ENCODE data around the gene VWA3B.
"Not testable (repeated sequence)": the region's sequence is repeated elsewhere in the genome, so short reads cannot be mapped to it uniquely, and the experiment has no call there.

The VWA3B gene

DNA sequence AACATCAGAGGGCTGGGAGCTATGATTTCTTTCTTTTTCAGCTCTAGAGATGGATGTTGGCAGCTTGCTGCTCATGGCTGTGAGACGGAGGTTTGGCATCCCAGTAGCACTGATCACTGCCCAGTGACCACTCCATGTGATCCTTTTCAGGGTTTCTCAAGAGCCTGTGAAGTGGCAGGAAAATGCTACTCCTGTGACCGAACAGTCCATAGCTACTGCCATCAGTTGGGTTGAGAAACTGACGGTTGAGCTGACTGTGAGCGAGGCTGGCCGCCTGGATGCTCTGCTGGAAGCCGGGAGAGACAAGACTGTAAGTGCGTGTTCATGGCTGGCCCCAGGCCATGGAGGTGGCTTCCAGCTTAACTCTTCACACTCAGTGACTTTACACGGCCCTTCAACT is 34.2 kb downstream of the VWA3B start:
- Histone ChIP-seq H3K36me3 (ENCODE audit: insufficient read depth, low read depth, low read length) (no peaks in the 10 kb centered on the region), H3K4me3 (ENCODE audit: low read length) (no peak overlapping the region), H3K9me3 (ENCODE audit: insufficient read depth, low read depth, low read length) (no peaks in the 10 kb centered on the region; the same call in 1 of the 2 replicates), H3K9ac (ENCODE audit: low read depth, low read length) (no peak overlapping the region), H3K27ac (ENCODE audit: low read length) (no peak overlapping the region), H3K4me1 (ENCODE audit: insufficient read depth, low read length) (no peaks in the 10 kb centered on the region), H3K27me3 (ENCODE audit: insufficient read depth, low read length) (peaks cover 18% of the 10 kb centered on the region; the same call in 1 of the 2 replicates)

DNA sequence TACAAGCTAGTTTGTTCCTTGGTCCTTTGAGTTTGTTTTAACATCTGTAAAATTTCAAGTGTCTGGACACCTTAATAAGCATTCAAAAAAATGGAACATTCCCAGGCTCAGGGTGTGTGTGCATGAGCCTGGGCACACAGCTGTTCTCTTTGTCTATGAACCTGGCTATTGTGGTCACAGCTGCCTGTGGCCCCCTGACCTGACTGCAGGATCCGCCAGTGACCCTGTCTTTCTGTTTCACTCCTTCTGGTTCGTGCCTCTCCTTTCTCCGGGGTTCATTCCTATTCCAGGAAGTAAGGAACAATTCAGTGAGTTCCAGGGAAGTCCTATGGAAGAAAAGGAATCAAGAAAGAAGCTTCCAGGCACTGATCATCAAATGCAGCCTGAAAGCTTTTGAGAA is 35.6 kb downstream of the VWA3B start:
- Histone ChIP-seq H3K27me3 (ENCODE audit: insufficient read depth, low read length) (peaks cover 23% of the 10 kb centered on the region; the same call in 1 of the 2 replicates), H3K9me3 (ENCODE audit: insufficient read depth, low read depth, low read length) (no peaks in the 10 kb centered on the region; the same call in 1 of the 2 replicates), H3K36me3 (ENCODE audit: insufficient read depth, low read depth, low read length) (no peaks in the 10 kb centered on the region), H3K27ac (ENCODE audit: low read length) (no peak overlapping the region), H3K9ac (ENCODE audit: low read depth, low read length) (no peak overlapping the region), H3K4me1 (ENCODE audit: insufficient read depth, low read length) (no peaks in the 10 kb centered on the region), H3K4me3 (ENCODE audit: low read length) (no peak overlapping the region)

DNA sequence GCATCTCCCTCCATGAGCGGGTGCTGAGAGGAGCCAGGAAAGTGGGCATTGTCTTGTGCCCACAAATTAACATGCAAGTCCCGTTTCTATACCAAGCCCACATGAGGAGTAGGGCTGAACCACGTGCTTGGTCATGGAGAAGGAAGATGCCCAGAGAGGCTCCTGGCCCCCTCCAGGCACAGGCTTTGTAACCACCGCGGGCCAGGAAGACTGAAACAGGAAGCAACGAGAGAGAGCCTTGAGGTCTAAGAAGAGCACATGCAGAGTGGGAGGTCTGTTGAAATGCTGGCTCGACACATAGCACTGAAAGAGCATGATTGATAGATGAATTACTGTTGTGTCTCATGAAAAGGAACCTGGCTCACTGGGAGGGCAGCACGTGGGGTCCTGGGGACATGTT is 36.3 kb downstream of the VWA3B start:
- H3K4me1 ChIP-seq (ENCODE audit: insufficient read depth, low read length): no peaks in the 10 kb centered on the region
- H3K27me3 ChIP-seq (ENCODE audit: insufficient read depth, low read length): peaks cover 31% of the 10 kb centered on the region; the same call in 1 of the 2 replicates
- H3K9me3 ChIP-seq (ENCODE audit: insufficient read depth, low read depth, low read length): no peaks in the 10 kb centered on the region
- no peak overlapping the region for H3K4me3 ChIP-seq (ENCODE audit: low read length)
- H3K9ac ChIP-seq (ENCODE audit: low read depth, low read length): no peak overlapping the region
- no peak overlapping the region for H3K27ac ChIP-seq (ENCODE audit: low read length)
- H3K36me3 ChIP-seq (ENCODE audit: insufficient read depth, low read depth, low read length): no peaks in the 10 kb centered on the region

- H3K27me3 ChIP-seq (ENCODE audit: insufficient read depth, low read length): peaks cover 41% of the 10 kb centered on the region; the same call in 1 of the 2 replicates
- H3K9me3 ChIP-seq (ENCODE audit: insufficient read depth, low read depth, low read length): no peaks in the 10 kb centered on the region
- H3K27ac ChIP-seq (ENCODE audit: low read length): no peak overlapping the region
- H3K9ac ChIP-seq (ENCODE audit: low read depth, low read length): no peak overlapping the region
- no peaks in the 10 kb centered on the region for H3K4me1 ChIP-seq (ENCODE audit: insufficient read depth, low read length)
- H3K4me3 ChIP-seq (ENCODE audit: low read length): no peak overlapping the region
- H3K36me3 ChIP-seq (ENCODE audit: insufficient read depth, low read depth, low read length): no peaks in the 10 kb centered on the region
Observed at GRCh38 chr2:98126061-98126460, 39.1 kb downstream of the VWA3B start.

GRCh38 chr2:98127229-98127989 is 40.4 kb downstream of the VWA3B start:
- Histone ChIP-seq H3K9ac (ENCODE audit: low read depth, low read length) (no peak overlapping the region), H3K4me1 (ENCODE audit: insufficient read depth, low read length) (no peaks in the 10 kb centered on the region), H3K36me3 (ENCODE audit: insufficient read depth, low read depth, low read length) (no peaks in the 10 kb centered on the region), H3K27ac (ENCODE audit: low read length) (no peak overlapping the region), H3K9me3 (ENCODE audit: insufficient read depth, low read depth, low read length) (no peaks in the 10 kb centered on the region), H3K4me3 (ENCODE audit: low read length) (no peak overlapping the region), H3K27me3 (ENCODE audit: insufficient read depth, low read length) (peaks cover 43% of the 10 kb centered on the region; the same call in 1 of the 2 replicates)

GRCh38 chr2:98128556-98129109 is 41.7 kb downstream of the VWA3B start:
- H3K4me3 ChIP-seq (ENCODE audit: low read length): no peak overlapping the region; the same call in 1 of the 2 replicates
- no peaks in the 10 kb centered on the region for H3K9me3 ChIP-seq (ENCODE audit: insufficient read depth, low read depth, low read length)
- H3K4me1 ChIP-seq (ENCODE audit: insufficient read depth, low read length): no peaks in the 10 kb centered on the region
- H3K36me3 ChIP-seq (ENCODE audit: insufficient read depth, low read depth, low read length): no peaks in the 10 kb centered on the region
- H3K9ac ChIP-seq (ENCODE audit: low read depth, low read length): no peak overlapping the region
- no peak overlapping the region for H3K27ac ChIP-seq (ENCODE audit: low read length)
- peaks cover 44% of the 10 kb centered on the region; the same call in 1 of the 2 replicates for H3K27me3 ChIP-seq (ENCODE audit: insufficient read depth, low read length)

DNA sequence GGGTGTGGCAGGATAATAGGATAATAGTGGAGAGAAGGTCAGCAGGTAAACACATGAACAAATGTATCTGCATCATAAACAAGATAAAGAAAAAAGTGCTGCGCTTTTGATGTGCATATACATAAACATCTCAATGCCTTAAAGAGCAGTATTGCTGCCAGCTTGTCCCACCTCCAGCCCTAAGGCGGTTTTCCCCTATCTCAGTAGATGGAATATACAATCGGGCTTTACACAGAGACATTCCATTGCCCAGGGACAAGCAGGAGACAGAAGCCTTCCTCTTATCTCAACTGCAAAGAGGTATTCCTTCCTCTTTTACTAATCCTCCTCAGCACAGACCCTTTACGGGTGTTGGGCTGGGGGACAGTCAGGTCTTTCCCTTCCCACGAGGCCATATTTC is 43.1 kb downstream of the VWA3B start:
- not testable (repeated sequence) for H3K9ac ChIP-seq (ENCODE audit: low read depth, low read length); H3K27ac ChIP-seq (ENCODE audit: low read length); H3K36me3 ChIP-seq (ENCODE audit: insufficient read depth, low read depth, low read length); H3K4me3 ChIP-seq (ENCODE audit: low read length); H3K9me3 ChIP-seq (ENCODE audit: insufficient read depth, low read depth, low read length); H3K4me1 ChIP-seq (ENCODE audit: insufficient read depth, low read length)
- peaks cover 31% of the 10 kb centered on the region; the same call in 1 of the 2 replicates for H3K27me3 ChIP-seq (ENCODE audit: insufficient read depth, low read length)

DNA sequence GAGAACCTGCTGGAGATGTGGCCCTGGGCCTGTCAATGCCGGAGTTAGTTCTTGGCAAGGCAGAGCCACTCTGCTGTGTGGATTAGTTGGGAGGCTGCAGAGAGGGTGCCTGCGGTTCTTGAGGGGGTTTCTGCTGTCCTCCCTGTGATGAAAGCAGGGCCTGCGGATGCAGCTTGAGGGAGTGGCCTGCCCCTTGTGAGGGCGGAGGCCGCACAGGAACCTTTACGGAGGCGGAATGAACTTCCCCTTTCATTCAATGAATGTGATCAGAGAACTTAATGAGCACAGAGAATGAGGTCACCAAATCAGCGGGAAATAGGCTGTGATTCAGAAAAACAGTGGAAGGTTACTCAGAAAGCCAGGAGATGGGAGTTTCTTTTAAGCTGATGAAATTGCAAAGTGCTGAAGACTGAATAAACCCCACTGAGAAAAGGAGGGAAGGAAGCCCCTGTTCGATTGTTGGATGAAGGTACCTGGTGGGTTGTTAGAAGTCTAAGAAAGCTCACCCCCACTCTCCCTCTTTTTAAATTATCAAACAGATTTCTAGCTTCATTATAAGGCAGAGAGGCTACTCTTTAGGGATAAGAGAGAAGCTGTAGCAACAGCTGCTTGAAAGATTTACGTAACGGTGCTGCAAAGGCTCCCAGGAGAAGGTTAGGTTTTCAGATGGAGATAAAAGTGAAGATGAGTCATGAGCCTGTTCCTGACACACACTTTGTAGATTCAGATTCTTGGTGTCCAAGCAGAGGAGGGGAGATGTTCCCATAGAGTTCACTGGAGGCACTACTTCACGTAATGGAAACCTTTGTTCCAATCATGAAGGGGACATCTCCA is 47.4 kb downstream of the VWA3B start:
- no peaks in the 10 kb centered on the region for H3K9me3 ChIP-seq (ENCODE audit: insufficient read depth, low read depth, low read length)
- no peak overlapping the region for H3K27ac ChIP-seq (ENCODE audit: low read length)
- H3K4me3 ChIP-seq (ENCODE audit: low read length): no peak overlapping the region
- H3K36me3 ChIP-seq (ENCODE audit: insufficient read depth, low read depth, low read length): no peaks in the 10 kb centered on the region
- peaks cover 9% of the 10 kb centered on the region; the same call in 1 of the 2 replicates for H3K27me3 ChIP-seq (ENCODE audit: insufficient read depth, low read length)
- no peak overlapping the region for H3K9ac ChIP-seq (ENCODE audit: low read depth, low read length)
- H3K4me1 ChIP-seq (ENCODE audit: insufficient read depth, low read length): peaks cover 7% of the 10 kb centered on the region; the same call in 1 of the 2 replicates

GRCh38 chr2:98137196-98137595 is 50.2 kb downstream of the VWA3B start:
- H3K9ac ChIP-seq (ENCODE audit: low read depth, low read length): no peak overlapping the region
- no peaks in the 10 kb centered on the region for H3K9me3 ChIP-seq (ENCODE audit: insufficient read depth, low read depth, low read length)
- H3K36me3 ChIP-seq (ENCODE audit: insufficient read depth, low read depth, low read length): no peaks in the 10 kb centered on the region
- H3K27me3 ChIP-seq (ENCODE audit: insufficient read depth, low read length): peaks cover 7% of the 10 kb centered on the region; the same call in 1 of the 2 replicates
- H3K27ac ChIP-seq (ENCODE audit: low read length): no peak overlapping the region
- no peak overlapping the region for H3K4me3 ChIP-seq (ENCODE audit: low read length)
- peaks cover 7% of the 10 kb centered on the region; the same call in 1 of the 2 replicates for H3K4me1 ChIP-seq (ENCODE audit: insufficient read depth, low read length)

DNA sequence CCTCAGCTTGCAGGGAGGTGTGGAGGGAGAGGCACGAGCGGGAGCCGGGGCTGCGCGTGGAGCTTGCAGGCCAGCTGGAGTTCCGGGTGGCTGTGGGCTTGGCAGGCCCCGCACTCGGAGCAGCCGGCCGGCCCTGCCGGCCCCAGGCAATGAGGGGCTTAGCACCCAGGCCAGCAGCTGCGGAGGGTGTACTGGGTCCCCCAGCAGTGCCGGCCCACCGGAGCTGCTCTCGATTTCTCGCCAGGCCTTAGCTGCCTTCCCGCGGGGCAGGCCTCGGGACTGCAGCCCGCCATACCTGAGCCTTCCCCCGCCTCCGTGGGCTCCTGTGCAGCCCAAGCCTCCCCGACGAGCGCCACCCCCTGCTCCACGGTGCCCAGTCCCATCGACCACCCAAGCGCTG is 52.0 kb downstream of the VWA3B start:
- H3K27me3 ChIP-seq (ENCODE audit: insufficient read depth, low read length); H3K36me3 ChIP-seq (ENCODE audit: insufficient read depth, low read depth, low read length); H3K9me3 ChIP-seq (ENCODE audit: insufficient read depth, low read depth, low read length); H3K4me3 ChIP-seq (ENCODE audit: low read length); H3K27ac ChIP-seq (ENCODE audit: low read length); H3K4me1 ChIP-seq (ENCODE audit: insufficient read depth, low read length); H3K9ac ChIP-seq (ENCODE audit: low read depth, low read length): not testable (repeated sequence)

DNA sequence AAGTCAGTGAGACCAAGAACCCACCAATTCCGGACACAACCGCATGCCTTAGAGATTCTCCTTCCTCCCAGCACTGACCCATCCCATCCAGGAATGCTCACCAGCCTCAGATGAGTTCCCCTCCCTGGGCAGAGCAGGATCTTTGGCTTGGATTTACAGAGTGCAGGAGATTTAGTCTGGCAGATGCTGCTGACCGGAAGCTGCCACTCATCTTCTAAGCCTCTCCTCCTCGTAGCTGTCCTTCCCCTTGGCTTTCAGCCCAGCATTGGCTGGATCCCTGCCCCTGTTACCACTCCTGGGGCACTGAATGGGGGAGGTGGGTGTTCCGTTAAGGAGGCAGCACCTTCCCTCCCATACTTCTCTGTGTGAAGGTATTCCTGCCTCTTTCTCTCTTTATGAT is 53.2 kb downstream of the VWA3B start:
- H3K9ac ChIP-seq (ENCODE audit: low read depth, low read length): no peak overlapping the region
- no peaks in the 10 kb centered on the region for H3K36me3 ChIP-seq (ENCODE audit: insufficient read depth, low read depth, low read length)
- no peak overlapping the region for H3K4me3 ChIP-seq (ENCODE audit: low read length)
- no peaks in the 10 kb centered on the region; the same call in 1 of the 2 replicates for H3K27me3 ChIP-seq (ENCODE audit: insufficient read depth, low read length)
- no peak overlapping the region for H3K27ac ChIP-seq (ENCODE audit: low read length)
- H3K4me1 ChIP-seq (ENCODE audit: insufficient read depth, low read length): no peaks in the 10 kb centered on the region; the same call in 1 of the 2 replicates
- no peaks in the 10 kb centered on the region for H3K9me3 ChIP-seq (ENCODE audit: insufficient read depth, low read depth, low read length)
